Endodermal cell (in vitro differentiated cells): ENCODE measurements around the gene RAB3C. TPM values are rescaled to one million over a fixed set of nuclear protein-coding genes. Genes with fewer than 3 reads are reported as not detected.

Source experiments
- DNase-seq: peaks from one replicate; pipeline ENCODE4 v3.0.0-alpha.2; 2017
- H3K27ac ChIP-seq: 2 replicates; pipeline ENCODE4 v1.5.1; 2013; ENCODE audit warnings: mild to moderate bottlenecking, low read depth, low read length, moderate library complexity
- H3K27me3 ChIP-seq: 2 replicates; pipeline ENCODE4 v1.6.1; 2013; ENCODE audit warnings: mild to moderate bottlenecking, low read length, moderate library complexity; ENCODE audit not compliant: insufficient read depth, control insufficient read depth, poor library complexity, severe bottlenecking
- H3K36me3 ChIP-seq: 2 replicates; pipeline ENCODE4 v1.7.0; 2013; ENCODE audit warnings: mild to moderate bottlenecking, low read length, moderate library complexity; ENCODE audit not compliant: control insufficient read depth, insufficient read depth
- H3K4me1 ChIP-seq: one replicate; pipeline ENCODE4 v1.7.0; 2013; ENCODE audit warnings: low read length; ENCODE audit not compliant: control insufficient read depth, insufficient read depth
- H3K4me3 ChIP-seq: 2 replicates; pipeline ENCODE4 v1.5.1; 2013; ENCODE audit warnings: mild to moderate bottlenecking, low read length, moderate library complexity
- H3K9ac ChIP-seq: 2 replicates; pipeline ENCODE4 v1.6.1; 2013; ENCODE audit warnings: mild to moderate bottlenecking, low read length, moderate library complexity; ENCODE audit not compliant: poor library complexity, severe bottlenecking; ENCODE audit errors: extremely low read depth
- H3K9me3 ChIP-seq: 2 replicates; pipeline ENCODE4 v1.6.1; 2013; ENCODE audit warnings: mild to moderate bottlenecking, low read length, moderate library complexity; ENCODE audit not compliant: control insufficient read depth
- H3K27ac Mint-ChIP-seq: 2 replicates; pipeline ENCODE4 v1.8.0; 2020; ENCODE audit warnings: mixed read lengths
- H3K27me3 Mint-ChIP-seq: 2 replicates; pipeline ENCODE4 v1.8.0; 2021; ENCODE audit warnings: mild to moderate bottlenecking, mixed read lengths; ENCODE audit not compliant: insufficient read depth
- H3K36me3 Mint-ChIP-seq: 2 replicates; pipeline ENCODE4 v1.8.0; 2020; ENCODE audit warnings: low read depth, mixed read lengths
- H3K4me1 Mint-ChIP-seq: 2 replicates; pipeline ENCODE4 v1.8.0; 2020; ENCODE audit warnings: mixed read lengths
- H3K4me3 Mint-ChIP-seq: 2 replicates; pipeline ENCODE4 v1.8.0; 2020; ENCODE audit warnings: mild to moderate bottlenecking, moderate library complexity, mixed read lengths
- H3K9me3 Mint-ChIP-seq: 2 replicates; pipeline ENCODE4 v1.8.0; 2020; ENCODE audit warnings: mild to moderate bottlenecking, mixed read lengths
- WGBS, 2 experiments: methylation state at CpG; one replicate each; pipeline versions ENCODE4 v1.1.5 to v1.1.7; 2013; ENCODE audit warnings: missing lambda C conversion rate in 2 of 2, mixed read lengths in 1 of 2; ENCODE audit not compliant: insufficient coverage in 1 of 2, insufficient read length in 1 of 2; 5-methylcytosine and 5-hydroxymethylcytosine counted together
- total RNA-seq, 2 donors: library from RNA; stranded (reverse); fragmentation: NEBNext Ultra II Directional in 1 of 2; extraction: Animal tissue kit (Norgen Biotek cat#: 25700) in 1 of 2; gene quantifications; 2 replicates in 1 of 2; 3 replicates in 1 of 2; pipeline ENCODE4 v1.2.1, GENCODE V29; 2021
- TF ChIP-seq, protein P1 (sequence below): fragments of 200-600 bp; sonication (generic); conservative IDR thresholded peaks from 2 replicates; pipeline ENCODE4 v1.5.0; 2021; ENCODE audit warnings: antibody characterized with exemption, mild to moderate bottlenecking

Gene RAB3C
- total RNA-seq, 2 donors from 2014 or later, result 5.8 to 15.1 TPM

DNA sequence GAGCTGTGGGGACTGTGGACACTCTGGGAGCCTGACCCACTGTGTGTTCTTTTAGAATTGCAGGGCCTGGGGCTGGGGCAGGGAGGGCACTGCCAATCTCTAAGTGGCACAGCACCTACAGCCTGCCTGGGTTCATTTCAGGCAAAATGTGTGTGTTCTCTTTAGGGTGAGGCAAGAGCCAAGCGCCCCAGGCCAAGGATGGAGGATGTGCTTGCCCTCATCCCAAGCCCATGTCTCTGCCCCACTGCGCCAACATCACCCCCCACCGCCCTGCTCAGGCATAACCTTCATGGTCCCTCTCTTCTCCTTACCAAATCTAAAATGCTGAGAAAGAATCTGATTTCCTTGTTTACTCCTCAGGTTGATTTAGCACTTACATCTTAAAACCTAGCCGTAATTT lies 304.4 kb downstream of the RAB3C start:
- H3K9me3 ChIP-seq, result peaks cover 17% of the 10 kb centered on the region
- no peaks in the 10 kb centered on the region for H3K27me3 ChIP-seq
- Mint-ChIP-seq H3K27me3 (no peaks in the 10 kb centered on the region), H3K9me3 (peaks cover 9% of the 10 kb centered on the region), H3K4me1 (peaks cover 25% of the 10 kb centered on the region), H3K4me3 (no peak overlapping the region), H3K27ac (no peak overlapping the region), H3K36me3 (no peaks in the 10 kb centered on the region)
- no peaks in the 10 kb centered on the region for H3K36me3 ChIP-seq
- no peak for DNase-seq
- no peak overlapping the region for H3K4me3 ChIP-seq
- 73 to 97% methylated on average over 2 to 4 of the region's 4 CpGs for WGBS, 2 experiments
- H3K9ac ChIP-seq, result no peak overlapping the region
- H3K27ac ChIP-seq, result no peak overlapping the region
- TF ChIP-seq, protein P1, sequence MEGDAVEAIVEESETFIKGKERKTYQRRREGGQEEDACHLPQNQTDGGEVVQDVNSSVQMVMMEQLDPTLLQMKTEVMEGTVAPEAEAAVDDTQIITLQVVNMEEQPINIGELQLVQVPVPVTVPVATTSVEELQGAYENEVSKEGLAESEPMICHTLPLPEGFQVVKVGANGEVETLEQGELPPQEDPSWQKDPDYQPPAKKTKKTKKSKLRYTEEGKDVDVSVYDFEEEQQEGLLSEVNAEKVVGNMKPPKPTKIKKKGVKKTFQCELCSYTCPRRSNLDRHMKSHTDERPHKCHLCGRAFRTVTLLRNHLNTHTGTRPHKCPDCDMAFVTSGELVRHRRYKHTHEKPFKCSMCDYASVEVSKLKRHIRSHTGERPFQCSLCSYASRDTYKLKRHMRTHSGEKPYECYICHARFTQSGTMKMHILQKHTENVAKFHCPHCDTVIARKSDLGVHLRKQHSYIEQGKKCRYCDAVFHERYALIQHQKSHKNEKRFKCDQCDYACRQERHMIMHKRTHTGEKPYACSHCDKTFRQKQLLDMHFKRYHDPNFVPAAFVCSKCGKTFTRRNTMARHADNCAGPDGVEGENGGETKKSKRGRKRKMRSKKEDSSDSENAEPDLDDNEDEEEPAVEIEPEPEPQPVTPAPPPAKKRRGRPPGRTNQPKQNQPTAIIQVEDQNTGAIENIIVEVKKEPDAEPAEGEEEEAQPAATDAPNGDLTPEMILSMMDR, result no peak
- peaks cover 3% of the 10 kb centered on the region for H3K4me1 ChIP-seq

GRCh38 chr5:58887721-58888409 lies 305.0 kb downstream of the RAB3C start:
- Histone ChIP-seq H3K27me3 (no peaks in the 10 kb centered on the region), H3K9me3 (peaks cover 17% of the 10 kb centered on the region), H3K27ac (no peak overlapping the region), H3K4me1 (peaks cover 3% of the 10 kb centered on the region), H3K36me3 (no peaks in the 10 kb centered on the region), H3K4me3 (no peak overlapping the region), H3K9ac (no peak overlapping the region)
- H3K4me3 Mint-ChIP-seq, result no peak overlapping the region
- DNase-seq, result no peak
- no peaks in the 10 kb centered on the region for H3K27me3 Mint-ChIP-seq
- H3K9me3 Mint-ChIP-seq, result peaks cover 9% of the 10 kb centered on the region
- H3K36me3 Mint-ChIP-seq, result no peaks in the 10 kb centered on the region
- H3K27ac Mint-ChIP-seq, result no peak overlapping the region
- 91 to 98% methylated on average over 5 to 7 of the region's 7 CpGs for WGBS, 2 experiments
- H3K4me1 Mint-ChIP-seq, result peaks cover 25% of the 10 kb centered on the region
- TF ChIP-seq, protein P1, result no peak

- Mint-ChIP-seq H3K27me3 (no peaks in the 10 kb centered on the region), H3K9me3 (no peaks in the 10 kb centered on the region), H3K36me3 (no peaks in the 10 kb centered on the region), H3K27ac (no peak overlapping the region), H3K4me1 (peaks cover 29% of the 10 kb centered on the region), H3K4me3 (no peak overlapping the region)
- Histone ChIP-seq H3K27me3 (no peaks in the 10 kb centered on the region), H3K4me1 (peaks cover 9% of the 10 kb centered on the region), H3K36me3 (no peaks in the 10 kb centered on the region), H3K9ac (no peak overlapping the region), H3K4me3 (no peak overlapping the region), H3K27ac (peak overlapping the region; percentile 87), H3K9me3 (no peaks in the 10 kb centered on the region)
- 94 to 100% methylated on average over 7 to 12 of the region's 12 CpGs for WGBS, 2 experiments
- DNase-seq, result no peak
- TF ChIP-seq, protein P1, result no peak
Measured at GRCh38 chr5:58890265-58890664, 307.4 kb downstream of the RAB3C start.
